ENCODE measurements around the gene CLN3.
"Not testable (repeated sequence)": the region's sequence is repeated elsewhere in the genome, so short reads cannot be mapped to it uniquely, and the experiment has no call there.

CLN3 gene

DNA sequence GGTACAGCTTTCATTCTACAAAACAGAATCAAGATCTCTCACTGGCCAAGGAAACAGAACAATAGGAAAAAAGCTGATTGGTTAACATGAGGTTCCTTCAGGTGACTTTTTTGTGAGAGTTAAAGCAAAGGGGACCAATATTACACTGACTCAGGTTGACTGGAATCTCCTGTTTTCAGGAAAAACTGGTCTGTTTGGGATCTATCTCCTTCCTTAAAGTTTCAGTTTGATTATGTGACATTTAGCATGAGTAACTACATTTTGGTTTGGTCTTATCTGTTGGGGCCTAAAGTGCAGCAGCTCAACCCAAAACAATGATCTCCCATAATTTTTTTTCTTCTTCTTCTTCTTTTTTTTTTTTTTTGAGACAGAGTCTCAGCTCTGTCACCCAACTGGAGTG, 37.2 kb upstream of the CLN3 start:
- no peak overlapping the region for H3K4me3 ChIP-seq (ENCODE audit: low read length in 2 of 2)
- no peaks in the 10 kb centered on the region for H3K9me3 ChIP-seq (ENCODE audit: control insufficient read depth in 2 of 2, low read length in 2 of 2)
- no peaks in the 10 kb centered on the region for H3K27me3 ChIP-seq (ENCODE audit: control insufficient read depth in 2 of 2, insufficient read depth in 2 of 2, low read length in 2 of 2)
- H3K9ac ChIP-seq (ENCODE audit: low read depth in 1 of 2, low read length in 2 of 2): no peak overlapping the region
- no peak overlapping the region for H3K27ac ChIP-seq (ENCODE audit: low read depth in 2 of 2, low read length in 2 of 2)
- no peaks in the 10 kb centered on the region for H3K36me3 ChIP-seq (ENCODE audit: control insufficient read depth in 2 of 2, insufficient read depth in 2 of 2, low read length in 2 of 2)
- H3K4me1 ChIP-seq (ENCODE audit: control insufficient read depth in 2 of 2, insufficient read depth in 2 of 2, low read length in 2 of 2): peaks cover 7 to 32% of the 10 kb centered on the region in 2 donors

DNA sequence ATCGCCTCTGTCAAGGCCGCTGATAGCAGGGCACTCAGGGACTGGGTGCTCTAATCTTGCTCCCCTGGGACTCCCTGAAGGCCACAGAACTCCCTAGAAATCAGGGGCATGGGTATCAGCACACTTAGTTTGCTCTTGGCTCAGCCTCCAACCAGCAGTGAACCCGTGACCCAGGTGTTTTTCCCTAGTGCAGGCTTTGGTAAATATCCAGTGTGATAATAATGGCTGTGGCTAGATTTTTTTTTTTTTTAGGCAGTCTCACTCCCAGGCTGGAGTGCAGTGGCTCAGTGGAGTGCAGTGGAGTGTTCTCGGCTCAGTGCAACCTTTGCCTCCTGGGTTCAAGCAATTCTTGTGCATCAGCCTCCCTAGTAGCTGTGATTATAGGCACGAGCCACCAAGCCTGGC, 36.6 kb upstream of the CLN3 start:
- H3K27ac ChIP-seq (ENCODE audit: low read depth in 2 of 2, low read length in 2 of 2): no peak overlapping the region
- peaks cover 7 to 32% of the 10 kb centered on the region in 2 donors for H3K4me1 ChIP-seq (ENCODE audit: control insufficient read depth in 2 of 2, insufficient read depth in 2 of 2, low read length in 2 of 2)
- H3K27me3 ChIP-seq (ENCODE audit: control insufficient read depth in 2 of 2, insufficient read depth in 2 of 2, low read length in 2 of 2): no peaks in the 10 kb centered on the region
- H3K4me3 ChIP-seq (ENCODE audit: low read length in 2 of 2): no peak overlapping the region
- H3K36me3 ChIP-seq (ENCODE audit: control insufficient read depth in 2 of 2, insufficient read depth in 2 of 2, low read length in 2 of 2): no peaks in the 10 kb centered on the region
- H3K9me3 ChIP-seq (ENCODE audit: control insufficient read depth in 2 of 2, low read length in 2 of 2): no peaks in the 10 kb centered on the region
- H3K9ac ChIP-seq (ENCODE audit: low read depth in 1 of 2, low read length in 2 of 2): no peak overlapping the region

DNA sequence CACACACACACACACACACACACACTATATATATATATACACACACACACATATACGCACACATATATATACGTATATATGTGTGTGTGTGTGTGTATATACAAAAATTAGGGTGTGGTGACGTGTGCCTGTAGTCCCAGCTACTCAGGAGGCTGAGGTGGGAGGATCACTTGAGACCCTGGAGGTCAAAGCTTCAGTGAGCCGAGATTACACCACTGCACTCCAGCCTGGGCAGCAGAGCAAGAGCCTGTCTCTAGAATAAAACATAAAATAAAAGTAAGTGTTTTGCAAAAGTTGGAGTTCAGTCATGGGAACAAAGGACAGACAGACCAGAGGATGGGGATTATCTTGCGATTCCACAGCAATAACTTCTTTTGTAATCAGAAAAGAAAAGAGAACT, 36.1 kb upstream of the CLN3 start:
- Histone ChIP-seq H3K27ac (ENCODE audit: low read depth in 2 of 2, low read length in 2 of 2) (no peak overlapping the region), H3K9ac (ENCODE audit: low read depth in 1 of 2, low read length in 2 of 2) (no peak overlapping the region), H3K27me3 (ENCODE audit: control insufficient read depth in 2 of 2, insufficient read depth in 2 of 2, low read length in 2 of 2) (no peaks in the 10 kb centered on the region), H3K4me1 (ENCODE audit: control insufficient read depth in 2 of 2, insufficient read depth in 2 of 2, low read length in 2 of 2) (peaks cover 6 to 31% of the 10 kb centered on the region in 2 donors), H3K4me3 (ENCODE audit: low read length in 2 of 2) (no peak overlapping the region), H3K36me3 (ENCODE audit: control insufficient read depth in 2 of 2, insufficient read depth in 2 of 2, low read length in 2 of 2) (no peaks in the 10 kb centered on the region), H3K9me3 (ENCODE audit: control insufficient read depth in 2 of 2, low read length in 2 of 2) (no peaks in the 10 kb centered on the region)

DNA sequence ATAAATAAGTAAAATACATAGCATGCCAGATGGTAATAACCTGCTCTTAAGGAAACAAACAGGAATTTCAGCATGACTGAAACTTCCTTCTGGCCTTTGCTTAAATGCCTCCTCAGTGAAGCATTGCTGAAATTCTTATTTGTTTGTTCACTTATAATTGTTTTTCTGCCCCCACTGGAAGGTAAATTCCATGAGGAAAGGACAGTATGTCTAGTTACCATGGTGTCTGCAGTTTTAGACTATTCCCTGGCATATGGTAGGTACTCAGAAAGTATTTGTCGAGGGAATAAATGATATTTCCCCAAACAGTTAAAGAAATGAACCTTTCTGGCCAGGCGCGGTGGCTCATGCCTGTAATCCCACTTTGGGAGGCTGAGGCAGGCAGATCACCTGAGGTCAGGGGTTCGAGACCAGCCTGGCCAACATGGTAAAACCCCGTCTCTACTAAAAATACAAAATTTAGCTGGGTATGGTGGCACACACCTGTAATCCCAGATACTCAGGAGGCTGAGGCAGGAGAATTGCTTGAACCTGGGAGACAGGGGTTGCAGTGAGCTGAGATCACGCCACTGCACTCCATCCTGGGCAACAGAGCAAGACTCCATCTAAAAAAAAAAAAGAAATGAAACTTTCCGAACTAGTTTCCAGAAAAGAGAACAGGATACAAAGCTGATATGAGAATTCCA, 35.4 kb upstream of the CLN3 start:
- not testable (repeated sequence) for H3K9ac ChIP-seq (ENCODE audit: low read depth in 1 of 2, low read length in 2 of 2); H3K4me3 ChIP-seq (ENCODE audit: low read length in 2 of 2); H3K27ac ChIP-seq (ENCODE audit: low read depth in 2 of 2, low read length in 2 of 2); H3K27me3 ChIP-seq (ENCODE audit: control insufficient read depth in 2 of 2, insufficient read depth in 2 of 2, low read length in 2 of 2); H3K9me3 ChIP-seq (ENCODE audit: control insufficient read depth in 2 of 2, low read length in 2 of 2); H3K36me3 ChIP-seq (ENCODE audit: control insufficient read depth in 2 of 2, insufficient read depth in 2 of 2, low read length in 2 of 2)
- peaks cover under 1 to 24% of the 10 kb centered on the region in 2 donors for H3K4me1 ChIP-seq (ENCODE audit: control insufficient read depth in 2 of 2, insufficient read depth in 2 of 2, low read length in 2 of 2)

DNA sequence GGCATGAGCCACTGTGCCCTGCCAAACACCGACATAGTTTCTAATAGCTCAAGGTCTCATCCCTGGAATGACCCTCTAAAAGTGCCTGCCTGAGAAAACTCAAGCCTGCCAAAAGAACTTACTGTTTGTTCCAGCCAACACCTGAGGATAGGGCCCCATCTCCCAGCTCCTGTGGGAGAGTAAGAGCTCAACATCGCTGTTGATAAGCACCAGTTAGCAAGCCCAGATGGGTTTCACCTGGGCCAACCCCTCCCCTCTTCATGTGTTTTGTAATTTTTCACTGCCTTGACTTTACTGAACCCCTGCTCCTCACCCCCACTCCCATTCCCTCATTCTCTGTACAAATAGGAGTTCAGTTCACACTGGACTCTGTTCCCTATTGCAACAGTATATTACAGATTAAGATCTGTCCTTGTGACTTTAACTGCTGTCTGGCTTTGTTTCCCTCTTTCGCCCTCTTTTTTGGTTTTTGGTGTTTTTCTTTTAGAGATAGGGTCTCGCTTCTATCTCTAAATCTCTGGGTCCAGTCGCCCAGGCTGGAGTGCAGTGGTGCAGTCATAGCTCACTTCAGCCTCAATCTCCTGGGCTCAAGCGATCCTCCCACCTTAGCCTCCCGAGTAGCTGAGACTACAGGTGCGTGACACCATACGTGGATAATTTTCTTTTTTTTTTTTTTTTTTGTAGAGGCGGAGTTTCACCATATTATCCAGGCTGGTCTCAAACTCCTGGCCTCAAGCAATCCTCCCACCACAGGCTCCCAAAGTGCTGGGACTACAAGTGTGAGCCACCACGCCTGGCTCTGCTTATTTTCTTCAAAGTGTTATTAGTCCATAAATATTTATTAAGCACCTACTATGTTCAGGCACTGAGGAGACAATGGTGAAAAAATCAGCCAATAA, 34.6 kb upstream of the CLN3 start:
- no peak overlapping the region for H3K4me3 ChIP-seq (ENCODE audit: low read length in 2 of 2)
- H3K27me3 ChIP-seq (ENCODE audit: control insufficient read depth in 2 of 2, insufficient read depth in 2 of 2, low read length in 2 of 2): no peaks in the 10 kb centered on the region
- H3K9ac ChIP-seq (ENCODE audit: low read depth in 1 of 2, low read length in 2 of 2): no peak overlapping the region
- H3K9me3 ChIP-seq (ENCODE audit: control insufficient read depth in 2 of 2, low read length in 2 of 2): no peaks in the 10 kb centered on the region
- H3K27ac ChIP-seq (ENCODE audit: low read depth in 2 of 2, low read length in 2 of 2): peak overlapping the region in 1 of 2 donors; percentile 68
- no peaks in the 10 kb centered on the region for H3K36me3 ChIP-seq (ENCODE audit: control insufficient read depth in 2 of 2, insufficient read depth in 2 of 2, low read length in 2 of 2)
- peaks cover 0 to 19% of the 10 kb centered on the region in 2 donors for H3K4me1 ChIP-seq (ENCODE audit: control insufficient read depth in 2 of 2, insufficient read depth in 2 of 2, low read length in 2 of 2)

DNA sequence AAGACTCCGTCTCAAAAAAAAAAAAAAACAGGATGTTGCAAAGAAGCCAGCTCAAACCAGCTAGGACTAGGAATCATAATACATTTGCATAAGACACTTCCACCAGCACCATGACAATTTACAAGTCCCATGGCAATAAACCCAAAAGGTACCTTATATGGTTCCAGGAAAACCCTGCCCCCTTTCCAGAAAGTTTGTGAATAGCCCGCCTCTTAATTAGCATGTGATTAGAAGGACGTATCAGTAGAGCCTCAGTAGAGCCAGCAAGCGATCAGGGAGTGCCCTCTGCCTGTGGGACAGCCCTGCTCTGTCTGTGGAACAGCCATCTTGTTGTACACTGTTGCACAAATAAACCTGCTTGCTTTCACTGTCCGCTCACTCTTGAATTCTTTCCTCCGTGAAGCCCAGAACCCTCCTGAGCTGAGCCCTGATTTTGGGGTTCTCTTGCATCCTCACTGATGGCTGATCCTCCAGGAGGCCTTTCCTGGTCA, 32.9 kb upstream of the CLN3 start:
- Histone ChIP-seq H3K4me3 (ENCODE audit: low read length in 2 of 2) (no peak overlapping the region), H3K27me3 (ENCODE audit: control insufficient read depth in 2 of 2, insufficient read depth in 2 of 2, low read length in 2 of 2) (no peaks in the 10 kb centered on the region), H3K4me1 (ENCODE audit: control insufficient read depth in 2 of 2, insufficient read depth in 2 of 2, low read length in 2 of 2) (peaks cover 0 to 19% of the 10 kb centered on the region in 2 donors), H3K9ac (ENCODE audit: low read depth in 1 of 2, low read length in 2 of 2) (no peak overlapping the region), H3K27ac (ENCODE audit: low read depth in 2 of 2, low read length in 2 of 2) (no peak overlapping the region), H3K36me3 (ENCODE audit: control insufficient read depth in 2 of 2, insufficient read depth in 2 of 2, low read length in 2 of 2) (no peaks in the 10 kb centered on the region), H3K9me3 (ENCODE audit: control insufficient read depth in 2 of 2, low read length in 2 of 2) (no peaks in the 10 kb centered on the region)

DNA sequence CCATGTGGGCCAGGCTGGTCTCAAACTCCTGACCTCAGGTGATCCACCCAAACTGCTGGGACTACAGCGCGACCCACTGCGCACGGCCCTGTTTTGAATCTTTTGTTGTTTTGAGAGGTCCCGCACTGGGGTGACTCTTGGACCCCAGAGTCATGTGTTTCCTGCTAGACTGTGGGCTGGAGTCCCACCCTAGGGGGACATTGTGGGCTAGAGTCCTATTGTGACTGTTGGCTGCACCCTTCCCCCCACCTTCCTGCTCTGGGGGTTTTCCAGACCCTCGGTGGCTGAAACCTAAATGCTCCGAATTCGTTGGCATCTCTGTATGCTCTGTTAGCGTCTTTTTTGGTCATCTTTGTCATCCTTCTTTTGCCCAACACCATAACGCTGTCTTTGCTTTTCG, 30.9 kb upstream of the CLN3 start:
- no peak overlapping the region for H3K9ac ChIP-seq (ENCODE audit: low read depth in 1 of 2, low read length in 2 of 2)
- no peaks in the 10 kb centered on the region for H3K9me3 ChIP-seq (ENCODE audit: control insufficient read depth in 2 of 2, low read length in 2 of 2)
- H3K27ac ChIP-seq (ENCODE audit: low read depth in 2 of 2, low read length in 2 of 2): no peak overlapping the region
- peaks cover 0 to 14% of the 10 kb centered on the region in 2 donors for H3K4me1 ChIP-seq (ENCODE audit: control insufficient read depth in 2 of 2, insufficient read depth in 2 of 2, low read length in 2 of 2)
- H3K27me3 ChIP-seq (ENCODE audit: control insufficient read depth in 2 of 2, insufficient read depth in 2 of 2, low read length in 2 of 2): no peaks in the 10 kb centered on the region
- H3K4me3 ChIP-seq (ENCODE audit: low read length in 2 of 2): no peak overlapping the region
- H3K36me3 ChIP-seq (ENCODE audit: control insufficient read depth in 2 of 2, insufficient read depth in 2 of 2, low read length in 2 of 2): no peaks in the 10 kb centered on the region

DNA sequence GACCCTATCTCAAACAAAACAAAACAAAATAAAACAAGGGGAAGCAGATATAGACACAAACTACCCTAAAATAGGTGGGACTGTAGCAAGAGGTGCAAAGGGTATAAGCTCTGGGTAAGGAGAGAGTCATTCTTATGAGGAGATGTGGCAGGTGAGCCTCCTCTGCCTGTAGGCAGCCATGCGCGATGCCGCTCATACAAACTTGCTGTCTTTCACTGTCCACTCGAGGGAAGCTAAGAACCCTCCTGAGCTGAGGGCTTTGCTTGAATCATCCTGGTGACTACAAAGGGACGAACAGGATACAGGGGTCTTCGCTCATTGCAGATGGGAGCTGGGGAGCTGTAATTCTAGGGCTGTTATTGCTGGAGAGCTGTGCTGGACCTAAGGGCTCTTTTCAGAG, 29.6 kb upstream of the CLN3 start:
- Histone ChIP-seq H3K36me3 (ENCODE audit: control insufficient read depth in 2 of 2, insufficient read depth in 2 of 2, low read length in 2 of 2) (no peaks in the 10 kb centered on the region), H3K9me3 (ENCODE audit: control insufficient read depth in 2 of 2, low read length in 2 of 2) (no peaks in the 10 kb centered on the region), H3K9ac (ENCODE audit: low read depth in 1 of 2, low read length in 2 of 2) (no peak overlapping the region), H3K27me3 (ENCODE audit: control insufficient read depth in 2 of 2, insufficient read depth in 2 of 2, low read length in 2 of 2) (no peaks in the 10 kb centered on the region), H3K4me3 (ENCODE audit: low read length in 2 of 2) (no peak overlapping the region), H3K4me1 (ENCODE audit: control insufficient read depth in 2 of 2, insufficient read depth in 2 of 2, low read length in 2 of 2) (peaks cover 0 to 7% of the 10 kb centered on the region in 2 donors), H3K27ac (ENCODE audit: low read depth in 2 of 2, low read length in 2 of 2) (no peak overlapping the region)

DNA sequence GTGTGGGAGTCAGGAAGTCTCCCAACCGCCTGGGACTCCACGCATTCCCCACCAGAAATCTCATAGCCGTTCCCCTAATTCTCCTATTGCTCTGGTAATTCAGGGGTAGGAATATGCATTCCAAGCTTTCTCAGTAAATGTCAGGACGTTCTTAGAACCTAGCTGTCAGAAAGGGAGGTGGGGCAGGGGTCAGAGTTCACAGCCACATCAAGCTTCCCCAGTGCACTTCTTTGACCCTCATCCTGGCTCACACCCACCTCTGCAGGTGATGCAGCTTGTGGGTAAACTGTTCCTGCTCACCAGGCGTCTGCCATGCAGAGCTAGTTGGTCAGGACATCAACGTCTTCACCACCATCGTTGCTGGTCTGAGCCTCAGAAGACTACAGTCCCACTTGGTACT, 28.8 kb upstream of the CLN3 start:
- Histone ChIP-seq H3K4me3 (ENCODE audit: low read length in 2 of 2) (no peak overlapping the region), H3K4me1 (ENCODE audit: control insufficient read depth in 2 of 2, insufficient read depth in 2 of 2, low read length in 2 of 2) (peaks cover 0 to 2% of the 10 kb centered on the region in 2 donors), H3K9me3 (ENCODE audit: control insufficient read depth in 2 of 2, low read length in 2 of 2) (no peaks in the 10 kb centered on the region), H3K9ac (ENCODE audit: low read depth in 1 of 2, low read length in 2 of 2) (no peak overlapping the region), H3K36me3 (ENCODE audit: control insufficient read depth in 2 of 2, insufficient read depth in 2 of 2, low read length in 2 of 2) (no peaks in the 10 kb centered on the region), H3K27me3 (ENCODE audit: control insufficient read depth in 2 of 2, insufficient read depth in 2 of 2, low read length in 2 of 2) (no peaks in the 10 kb centered on the region), H3K27ac (ENCODE audit: low read depth in 2 of 2, low read length in 2 of 2) (no peak overlapping the region)

DNA sequence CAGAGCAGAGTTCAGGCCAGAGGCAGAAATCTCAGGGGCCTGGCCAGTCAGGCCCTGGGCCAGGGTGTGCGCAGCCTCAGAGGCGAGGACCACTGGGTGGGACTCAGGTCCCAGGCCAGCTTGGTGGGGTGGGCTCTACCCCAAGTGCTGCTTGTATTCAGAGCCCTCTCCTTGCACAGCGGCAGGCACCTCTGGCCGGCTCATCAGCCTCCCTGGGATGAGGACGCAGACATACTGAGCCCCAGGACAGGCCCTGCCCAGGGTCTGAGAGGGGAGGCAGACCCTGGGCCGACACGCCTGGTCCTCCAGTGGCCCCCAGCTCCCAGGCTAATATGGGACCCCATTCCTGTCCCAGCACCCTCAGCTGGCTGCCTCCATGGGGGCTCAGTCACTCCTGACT, 22.4 kb upstream of the CLN3 start:
- Histone ChIP-seq H3K27me3 (ENCODE audit: control insufficient read depth in 2 of 2, insufficient read depth in 2 of 2, low read length in 2 of 2) (no peaks in the 10 kb centered on the region), H3K27ac (ENCODE audit: low read depth in 2 of 2, low read length in 2 of 2) (no peak overlapping the region), H3K4me3 (ENCODE audit: low read length in 2 of 2) (no peak overlapping the region), H3K4me1 (ENCODE audit: control insufficient read depth in 2 of 2, insufficient read depth in 2 of 2, low read length in 2 of 2) (peaks cover 0 to 5% of the 10 kb centered on the region in 2 donors), H3K9me3 (ENCODE audit: control insufficient read depth in 2 of 2, low read length in 2 of 2) (no peaks in the 10 kb centered on the region), H3K9ac (ENCODE audit: low read depth in 1 of 2, low read length in 2 of 2) (no peak overlapping the region), H3K36me3 (ENCODE audit: control insufficient read depth in 2 of 2, insufficient read depth in 2 of 2, low read length in 2 of 2) (no peaks in the 10 kb centered on the region)
